Naive thymus-derived CD8-positive, alpha-beta T cell (primary cell): ENCODE results near the gene CDC42EP3. TPM values are rescaled to one million over a fixed set of nuclear protein-coding genes. Genes with fewer than 3 reads are reported as not detected.

Source experiments
- ATAC-seq, 2 donors: fragments of 150-1000 bp; cut with Tn5 transposase in 1 of 2; sonication (Bioruptor Pico), chemical (Tn5 transposase) in 1 of 2; 1 replicate in 1 of 2; 2 replicates in 1 of 2; pipeline ENCODE4 v1.10.0; 2021; ENCODE audit warnings: mild to moderate bottlenecking in 2 of 2, moderate library complexity in 2 of 2
- POLR2A ChIA-PET: fragments of 350-600 bp; sonication (Branson Sonifier 250); formaldehyde crosslinking; loops from one replicate; lab custom pipeline; 2021; ENCODE audit warnings: antibody characterized with exemption; lab: Charles Lee
- DNase-seq, 10 donors: peaks; one replicate each; pipeline versions ENCODE4 v3.0.0 to v3.0.0-alpha.2; 2020 to 2022
- H3K27ac Mint-ChIP-seq, 10 donors: one replicate each; pipeline ENCODE4 v1.8.0; 2020 to 2022; ENCODE audit warnings: mild to moderate bottlenecking in 10 of 10, mixed read lengths in 10 of 10, moderate library complexity in 4 of 10, inconsistent platforms in 1 of 10
- H3K27me3 Mint-ChIP-seq, 5 donors: one replicate each; pipeline ENCODE4 v1.8.0; 2021 to 2022; ENCODE audit warnings: mixed read lengths in 5 of 5
- H3K36me3 Mint-ChIP-seq, 3 donors: one replicate each; pipeline ENCODE4 v1.8.0; 2020 to 2022; ENCODE audit warnings: mixed read lengths in 3 of 3, mild to moderate bottlenecking in 2 of 3, inconsistent platforms in 1 of 3
- H3K4me1 Mint-ChIP-seq, 4 donors: one replicate each; pipeline ENCODE4 v1.8.0; 2021 to 2022; ENCODE audit warnings: mixed read lengths in 4 of 4
- H3K4me3 Mint-ChIP-seq, 10 donors: one replicate each; pipeline ENCODE4 v1.8.0; 2020 to 2022; ENCODE audit warnings: mild to moderate bottlenecking in 10 of 10, mixed read lengths in 10 of 10, moderate library complexity in 6 of 10, inconsistent platforms in 1 of 10
- H3K9me3 Mint-ChIP-seq, 9 donors: one replicate each; pipeline ENCODE4 v1.8.0; 2020 to 2022; ENCODE audit warnings: mixed read lengths in 9 of 9, mild to moderate bottlenecking in 3 of 9, inconsistent platforms in 1 of 9, moderate library complexity in 1 of 9
- polyA plus RNA-seq, 3 donors: library from polyadenylated mRNA; unstranded; fragments of 300-500 nt; fragmentation: Illumina TruSeq; gene quantifications; one replicate each; pipeline ENCODE4 v1.2.3, GENCODE V29; 2021
- total RNA-seq, 8 experiments: library from RNA in 2 of 8; stranded (reverse) in 2 of 8; gene quantifications; one replicate each; pipeline ENCODE4 v1.2.3 and lab custom pipeline; 2021 to 2026

Gene CDC42EP3
- total and polyA plus RNA-seq, 5 experiments from 2014 or later: 28.4 to 68.5 (median 47.9) TPM

DNA sequence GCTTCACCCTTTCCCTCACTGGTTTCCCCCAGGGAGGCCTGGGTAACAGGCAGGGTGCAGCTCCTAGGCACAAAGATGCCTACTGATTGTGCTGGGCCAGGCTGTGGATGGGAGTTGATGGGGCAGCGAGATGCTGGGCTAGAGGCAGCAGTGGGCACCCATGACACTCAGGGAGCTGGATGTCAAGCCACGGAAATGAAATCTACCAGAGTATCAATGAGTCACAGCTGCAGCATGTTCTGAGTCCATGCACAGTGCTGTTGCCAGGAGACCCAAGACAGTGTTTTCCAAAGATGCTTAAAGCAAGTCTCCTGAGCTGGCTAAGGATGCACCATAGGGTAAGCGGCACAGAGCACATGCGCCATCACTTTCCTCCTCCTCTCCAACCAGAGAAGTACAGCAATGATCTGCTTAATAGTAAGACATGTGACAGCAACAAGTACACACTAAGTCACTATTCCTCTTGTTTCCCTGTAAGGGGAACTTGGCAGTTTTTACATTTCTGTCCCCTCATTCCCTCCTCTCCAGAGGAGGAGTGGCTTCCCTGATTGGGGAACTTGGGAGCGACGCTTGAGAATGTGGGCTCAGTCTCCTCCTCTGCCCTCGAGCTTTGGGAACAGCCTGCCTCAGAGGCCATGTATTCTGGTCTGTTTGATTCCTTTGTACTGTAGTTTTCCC lies 57.2 kb downstream of the CDC42EP3 start:
- no peak for DNase-seq
- Mint-ChIP-seq H3K9me3 (peaks cover 0 to 5% (median 0%) of the 10 kb centered on the region in 9 donors), H3K36me3 (no peaks in the 10 kb centered on the region), H3K27ac (peak overlapping the region in 6 of 10 donors; percentile 36 to 93 (median 92)), H3K4me3 (no peak overlapping the region), H3K27me3 (no peaks in the 10 kb centered on the region), H3K4me1 (peaks cover 33 to 51% (median 42%) of the 10 kb centered on the region in 4 donors)
- ATAC-seq: no peak
- POLR2A ChIA-PET: interaction anchor here (0.7 to 1.8 kb wide), 6 partner anchors 9 to 58 kb away, joined by 3 to 15 read pairs (median 6); partner anchors contain the start of gene CDC42EP3

DNA sequence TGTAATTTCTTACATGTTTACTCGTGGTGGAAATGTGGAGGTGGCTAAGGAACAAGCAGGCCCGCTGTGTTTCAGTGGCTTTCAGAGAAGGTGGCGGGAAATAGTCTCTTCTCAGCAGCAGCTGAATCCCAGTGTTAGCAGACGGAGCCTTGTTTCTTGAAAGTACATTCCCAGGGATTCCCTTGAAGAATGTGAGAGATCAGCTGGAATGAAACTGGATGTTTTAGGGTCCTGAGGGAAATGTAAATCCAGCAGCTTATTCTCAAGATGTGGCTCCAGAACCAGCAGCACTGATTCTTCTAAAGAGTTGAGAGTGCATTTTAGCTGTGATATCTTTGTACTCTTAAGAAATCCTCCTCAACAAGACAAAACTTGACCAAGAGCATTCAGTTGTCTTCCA lies 59.1 kb downstream of the CDC42EP3 start:
- Mint-ChIP-seq H3K4me1 (peaks cover 29 to 42% (median 37%) of the 10 kb centered on the region in 4 donors), H3K27ac (peak overlapping the region in 5 of 10 donors; percentile 5 to 79 (median 14))
- POLR2A ChIA-PET: interaction anchor here (1.1 kb wide), 1 partner anchor 13 kb away, joined by 4 read pairs; no protein-coding TSS in a partner anchor

DNA sequence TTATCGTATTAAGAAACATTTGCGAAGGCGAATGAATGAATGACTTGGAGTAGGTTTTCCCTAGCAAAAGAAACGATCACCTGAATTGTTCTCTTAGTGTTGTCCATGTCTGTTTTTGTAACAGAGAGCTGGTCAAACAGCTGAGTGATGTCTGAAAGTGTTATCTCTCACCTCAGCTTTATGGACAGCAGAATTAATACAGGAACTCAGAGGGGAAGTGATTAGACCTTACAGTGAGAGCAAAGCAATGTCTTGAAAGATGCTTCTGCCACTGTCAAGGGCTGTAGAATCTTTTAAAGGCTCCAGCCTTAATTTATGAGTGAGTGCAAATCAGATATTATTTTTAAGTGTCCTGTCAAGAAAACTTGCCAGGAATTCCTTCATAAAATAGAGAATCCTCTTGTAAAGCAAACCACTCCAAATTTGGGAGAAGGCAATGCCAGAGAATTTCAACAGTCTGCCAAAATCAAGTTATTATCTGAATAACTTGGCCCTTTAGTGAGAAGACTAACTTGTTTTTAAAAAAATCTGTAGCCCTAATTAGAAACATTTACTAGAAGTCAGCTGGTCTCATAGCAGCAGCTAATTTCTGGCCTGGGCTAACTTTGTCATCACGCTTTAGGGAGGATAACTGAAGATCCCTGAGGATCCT lies 60.7 kb downstream of the CDC42EP3 start:
- Mint-ChIP-seq H3K27ac (peak overlapping the region in 3 of 10 donors; percentile 9 to 55 (median 40)), H3K36me3 (peaks cover 0 to 24% (median 19%) of the 10 kb centered on the region in 3 donors), H3K4me3 (no peak overlapping the region), H3K9me3 (peaks cover 2 to 32% (median 16%) of the 10 kb centered on the region in 9 donors), H3K27me3 (no peaks in the 10 kb centered on the region), H3K4me1 (peaks cover 14 to 26% (median 21%) of the 10 kb centered on the region in 4 donors)
- ATAC-seq (no peak), DNase-seq (no peak)
- POLR2A ChIA-PET: interaction anchor here (1.2 to 2.0 kb wide), 2 partner anchors 10 to 11 kb away, joined by 3 to 6 read pairs; no protein-coding TSS in a partner anchor

More for the DNA sequence above, 59.1 kb downstream of the CDC42EP3 start:
- H3K36me3 Mint-ChIP-seq: peaks cover 0 to 11% (median 10%) of the 10 kb centered on the region in 3 donors
- ATAC-seq (no peak), DNase-seq (no peak)
- no peaks in the 10 kb centered on the region for H3K27me3 Mint-ChIP-seq
- H3K4me3 Mint-ChIP-seq: no peak overlapping the region
- H3K9me3 Mint-ChIP-seq: peaks cover 2 to 18% (median 12%) of the 10 kb centered on the region in 9 donors

DNA sequence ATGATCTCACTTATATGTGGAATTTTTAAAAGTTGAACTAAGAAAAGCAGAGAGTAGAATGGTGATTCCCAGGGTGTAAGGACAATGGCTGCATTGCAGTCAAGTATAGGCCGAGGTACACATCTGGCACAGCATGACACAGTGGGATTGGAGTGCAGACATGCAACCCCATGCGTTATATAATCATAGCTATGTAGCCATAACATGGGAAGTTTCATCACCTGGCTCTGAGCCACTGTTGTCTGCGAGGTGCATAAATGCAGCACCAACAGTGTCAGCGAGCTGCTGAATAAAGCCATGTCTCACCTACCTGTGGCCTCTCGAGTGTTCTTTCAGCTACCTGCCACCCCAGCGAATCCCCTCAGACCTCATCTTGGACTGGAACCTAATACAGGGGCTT lies 61.7 kb downstream of the CDC42EP3 start:
- Mint-ChIP-seq H3K9me3 (peaks cover 4 to 39% (median 19%) of the 10 kb centered on the region in 9 donors), H3K36me3 (peaks cover 5 to 29% (median 24%) of the 10 kb centered on the region in 3 donors), H3K27ac (peak overlapping the region in 3 of 10 donors; percentile 23 to 74 (median 25)), H3K4me1 (peaks cover 6 to 16% (median 11%) of the 10 kb centered on the region in 4 donors), H3K4me3 (no peak overlapping the region), H3K27me3 (no peaks in the 10 kb centered on the region)
- DNase-seq: no peak
- ATAC-seq: no peak
- POLR2A ChIA-PET: interaction anchor here (1.2 to 2.0 kb wide), 2 partner anchors 10 to 11 kb away, joined by 3 to 6 read pairs; no protein-coding TSS in a partner anchor

DNA sequence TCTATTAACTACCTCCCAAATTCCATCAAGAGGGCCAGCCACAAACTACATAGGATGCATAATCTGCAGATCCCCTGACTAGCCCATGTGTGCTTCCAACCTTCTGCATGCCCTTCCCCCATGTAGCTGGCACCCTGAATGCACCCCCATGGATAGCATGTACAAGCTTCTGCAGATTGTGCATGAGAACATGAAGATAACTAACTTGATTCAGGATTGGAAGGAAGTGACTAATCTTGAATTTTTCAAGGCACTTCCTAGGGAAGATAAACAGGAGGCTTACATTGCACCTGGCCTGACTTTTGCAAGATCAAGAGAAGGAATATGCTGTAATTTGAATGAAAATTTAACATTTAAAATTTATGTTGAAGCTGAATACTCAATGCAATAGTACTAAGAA lies 66.7 kb downstream of the CDC42EP3 start:
- POLR2A ChIA-PET: interaction anchor here (0.6 to 1.5 kb wide), 4 partner anchors 10 to 776 kb away, joined by 3 to 5 read pairs (median 3); no protein-coding TSS in a partner anchor
- Mint-ChIP-seq H3K27me3 (no peaks in the 10 kb centered on the region), H3K4me3 (no peak overlapping the region), H3K27ac (no peak overlapping the region), H3K4me1 (peaks cover 21 to 39% (median 36%) of the 10 kb centered on the region in 4 donors), H3K36me3 (peaks cover 9 to 40% (median 33%) of the 10 kb centered on the region in 3 donors), H3K9me3 (peaks cover 4 to 52% (median 26%) of the 10 kb centered on the region in 9 donors)
- DNase-seq (no peak), ATAC-seq (no peak)

DNA sequence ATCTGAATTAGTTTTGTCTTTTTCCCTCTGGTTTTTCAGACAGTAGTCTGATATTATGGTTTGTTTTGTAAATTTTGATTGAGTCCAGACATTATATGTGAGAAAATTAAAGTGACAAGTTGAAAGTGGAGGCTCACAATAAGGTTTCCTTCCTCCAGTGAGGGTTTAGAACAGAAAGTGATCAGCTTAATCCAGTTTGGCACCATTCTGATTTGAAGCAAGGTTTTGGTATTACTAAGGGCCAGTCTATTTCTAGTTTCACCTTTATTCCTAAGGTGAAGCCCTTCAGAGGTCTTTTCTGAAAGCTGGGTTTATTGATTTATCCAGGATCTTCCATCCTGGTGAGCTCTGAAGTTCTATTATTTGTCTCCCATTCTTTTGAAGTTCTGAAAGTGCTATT lies 68.7 kb downstream of the CDC42EP3 start:
- ATAC-seq (no peak), DNase-seq (no peak)
- POLR2A ChIA-PET: interaction anchor here (1.5 to 6.0 kb wide), 3 partner anchors 13 to 69 kb away, joined by 4 to 78 read pairs (median 26); no protein-coding TSS in a partner anchor
- H3K4me1 Mint-ChIP-seq: peaks cover 29 to 51% (median 50%) of the 10 kb centered on the region in 4 donors
- H3K9me3 Mint-ChIP-seq: peaks cover 7 to 58% (median 28%) of the 10 kb centered on the region in 9 donors
- no peaks in the 10 kb centered on the region for H3K27me3 Mint-ChIP-seq
- H3K36me3 Mint-ChIP-seq: peaks cover 9 to 41% (median 35%) of the 10 kb centered on the region in 3 donors
- peak overlapping the region in 6 of 10 donors; percentile 40 to 98 (median 76) for H3K27ac Mint-ChIP-seq
- peak overlapping the region in 9 of 10 donors; percentile 7 to 88 (median 51) for H3K4me3 Mint-ChIP-seq

DNA sequence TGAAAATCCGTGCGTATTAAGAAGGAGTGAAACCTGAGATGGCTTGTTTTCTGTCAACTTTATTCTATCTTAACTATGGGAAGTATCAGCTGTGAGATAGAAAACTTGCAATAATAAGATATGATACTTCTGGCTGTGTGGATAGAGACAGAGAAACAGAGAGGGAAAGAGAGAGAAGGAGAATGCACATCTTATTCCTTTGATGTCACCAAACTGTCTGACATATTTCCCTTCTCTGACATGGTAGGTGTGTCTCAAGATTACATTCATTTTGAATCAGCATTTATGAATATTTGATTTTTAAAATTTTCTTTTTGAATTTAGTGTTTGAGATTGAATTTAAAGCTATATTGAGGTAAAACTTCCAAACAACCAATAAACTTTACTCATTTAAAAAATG lies 69.4 kb downstream of the CDC42EP3 start:
- H3K4me3 Mint-ChIP-seq: peak overlapping the region; percentile 77 to 94 (median 90)
- DNase-seq: no peak
- H3K27me3 Mint-ChIP-seq: no peaks in the 10 kb centered on the region
- ATAC-seq: no peak
- peaks cover 9 to 36% (median 36%) of the 10 kb centered on the region in 3 donors for H3K36me3 Mint-ChIP-seq
- H3K9me3 Mint-ChIP-seq: peaks cover 2 to 60% (median 30%) of the 10 kb centered on the region in 9 donors
- peaks cover 29 to 51% (median 50%) of the 10 kb centered on the region in 4 donors for H3K4me1 Mint-ChIP-seq
- POLR2A ChIA-PET: interaction anchor here (0.5 to 6.0 kb wide), 6 partner anchors 10 to 142 kb away, joined by 3 to 78 read pairs (median 4); no protein-coding TSS in a partner anchor
- H3K27ac Mint-ChIP-seq: peak overlapping the region in 8 of 10 donors; percentile 27 to 99 (median 90)

DNA sequence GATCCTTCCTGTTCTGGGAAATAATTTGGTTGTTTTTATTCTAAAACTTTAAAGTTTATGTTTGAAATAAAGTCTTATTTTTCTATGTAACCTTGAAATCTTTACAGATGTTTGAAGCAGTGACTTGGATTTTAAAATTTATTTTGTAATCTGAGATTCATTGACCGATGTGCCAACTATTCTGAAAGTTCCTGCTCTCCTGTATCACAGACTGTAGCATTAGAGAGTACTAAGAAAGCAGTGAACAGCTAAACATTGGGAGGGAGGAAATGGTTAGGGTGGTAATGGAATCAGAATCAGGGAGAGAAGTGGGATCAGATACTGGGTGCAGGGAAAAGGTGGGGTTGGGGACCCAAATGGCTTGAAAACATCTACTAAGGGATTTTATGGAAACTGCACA lies 69.9 kb downstream of the CDC42EP3 start:
- Mint-ChIP-seq H3K9me3 (peaks cover 0 to 60% (median 34%) of the 10 kb centered on the region in 9 donors), H3K4me1 (peaks cover 29 to 51% (median 50%) of the 10 kb centered on the region in 4 donors), H3K27me3 (no peaks in the 10 kb centered on the region), H3K36me3 (peaks cover 9 to 34% (median 34%) of the 10 kb centered on the region in 3 donors), H3K27ac (peak overlapping the region; percentile 18 to 99 (median 76)), H3K4me3 (peak overlapping the region; percentile 77 to 94 (median 90))
- POLR2A ChIA-PET: interaction anchor here (0.5 to 6.0 kb wide), 8 partner anchors 9 to 146 kb away, joined by 3 to 78 read pairs (median 6); no protein-coding TSS in a partner anchor
- ATAC-seq (no peak), DNase-seq (no peak)

DNA sequence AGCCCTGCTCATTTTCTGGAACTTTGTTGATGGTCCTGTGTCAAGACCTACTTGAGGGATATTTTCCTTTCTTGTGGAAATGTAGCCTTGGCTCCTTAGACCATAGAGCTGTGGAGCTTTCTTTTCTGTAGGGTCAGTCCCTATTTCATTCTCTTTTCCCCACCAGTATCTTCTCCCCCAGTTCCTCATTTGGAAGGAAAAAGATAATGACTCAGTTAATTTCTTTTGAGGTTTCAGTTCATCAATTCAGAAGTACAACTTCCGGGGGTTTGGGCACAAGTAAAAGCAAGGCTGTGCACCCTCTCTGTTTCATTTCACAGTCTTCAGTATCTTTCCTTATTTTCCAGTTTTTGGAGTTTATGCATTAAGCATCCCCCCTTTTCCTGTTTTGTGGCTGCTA lies 70.7 kb downstream of the CDC42EP3 start:
- peak overlapping the region; percentile 94 to 99 (median 98) for H3K27ac Mint-ChIP-seq
- H3K4me3 Mint-ChIP-seq: peak overlapping the region; percentile 77 to 94 (median 90)
- peaks cover 0 to 60% (median 33%) of the 10 kb centered on the region in 9 donors for H3K9me3 Mint-ChIP-seq
- peaks cover 29 to 51% (median 50%) of the 10 kb centered on the region in 4 donors for H3K4me1 Mint-ChIP-seq
- POLR2A ChIA-PET: interaction anchor here (0.6 to 6.0 kb wide), 13 partner anchors 8 to 145 kb away, joined by 3 to 78 read pairs (median 19); no protein-coding TSS in a partner anchor
- DNase-seq: no peak
- peaks cover 9 to 33% (median 25%) of the 10 kb centered on the region in 3 donors for H3K36me3 Mint-ChIP-seq
- no peak for ATAC-seq
- H3K27me3 Mint-ChIP-seq: no peaks in the 10 kb centered on the region

DNA sequence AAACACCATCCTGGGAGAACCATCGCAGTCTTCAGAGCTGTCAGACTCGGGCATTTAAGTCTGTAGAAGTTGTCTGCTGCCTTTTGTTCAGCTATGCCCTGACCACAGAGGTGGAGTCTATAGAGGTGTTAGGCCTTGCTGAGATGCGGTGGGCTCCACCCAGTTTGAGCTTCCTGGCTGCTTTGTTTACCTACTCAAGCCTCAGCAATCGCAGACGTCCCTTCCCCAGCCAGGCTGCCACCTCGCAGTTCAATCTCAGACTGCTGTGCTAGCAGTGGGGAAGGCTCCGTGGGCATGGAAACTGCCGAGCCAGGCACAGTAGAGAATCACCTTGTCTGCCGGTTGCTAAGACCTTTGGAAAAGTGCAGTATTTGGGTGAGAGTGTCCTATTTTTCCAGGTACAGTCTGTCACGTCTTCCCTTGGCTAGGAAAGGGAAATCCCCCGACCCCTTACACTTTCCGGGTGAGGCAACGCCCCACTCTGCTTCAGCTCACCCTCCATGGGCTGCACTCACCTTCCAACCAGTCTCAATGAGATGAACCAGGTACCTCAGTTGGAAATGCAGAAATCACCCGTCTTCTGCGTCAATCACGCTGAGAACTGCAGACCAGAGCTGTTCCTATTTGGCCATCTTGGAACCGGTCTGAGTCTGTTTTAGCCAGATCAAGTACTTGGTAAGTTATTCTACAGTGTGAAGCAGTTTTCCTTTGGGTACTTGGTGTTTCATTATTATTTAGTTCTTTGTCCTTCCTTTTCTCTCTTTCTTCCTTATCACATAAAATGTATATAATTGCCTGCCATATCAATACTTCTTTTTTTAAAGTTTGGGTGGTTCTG lies 71.5 kb downstream of the CDC42EP3 start:
- Mint-ChIP-seq H3K4me3 (peak overlapping the region; percentile 77 to 94 (median 90)), H3K27me3 (no peaks in the 10 kb centered on the region), H3K9me3 (peaks cover 0 to 65% (median 29%) of the 10 kb centered on the region in 9 donors), H3K36me3 (peaks cover 4 to 29% (median 20%) of the 10 kb centered on the region in 3 donors), H3K4me1 (peaks cover 29 to 51% (median 50%) of the 10 kb centered on the region in 4 donors), H3K27ac (peak overlapping the region; percentile 94 to 99 (median 98))
- peak; percentile 92 to 93 for ATAC-seq
- POLR2A ChIA-PET: interaction anchor here (0.6 to 6.0 kb wide), 24 partner anchors 9 to 1109 kb away, joined by 3 to 78 read pairs (median 7); no protein-coding TSS in a partner anchor
- DNase-seq: peak; percentile 24 to 85 (median 72)

DNA sequence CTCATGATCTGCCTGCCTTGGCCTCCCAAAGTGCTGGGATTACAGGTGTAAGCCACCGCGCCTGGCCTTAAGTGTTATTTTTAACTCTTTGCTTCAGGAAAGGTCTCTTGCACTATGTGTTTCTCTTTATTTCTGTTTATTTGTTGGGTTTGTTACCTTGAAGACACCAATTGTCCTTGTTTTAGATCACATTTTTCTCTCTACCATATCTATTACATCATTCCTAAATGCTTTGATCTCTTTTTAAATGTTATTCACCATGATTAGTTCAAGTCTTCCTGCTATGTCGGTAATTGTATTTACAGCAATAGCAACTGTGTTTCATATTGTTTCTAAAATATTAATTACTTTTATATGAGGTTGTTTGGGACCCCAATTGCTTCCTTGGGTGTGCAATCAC lies 77.7 kb downstream of the CDC42EP3 start:
- Mint-ChIP-seq H3K4me3 (no peak overlapping the region), H3K36me3 (peaks cover 0 to 17% (median 2%) of the 10 kb centered on the region in 3 donors), H3K27me3 (no peaks in the 10 kb centered on the region), H3K27ac (peak overlapping the region in 1 of 10 donors; percentile 58), H3K9me3 (peaks cover 0 to 42% (median 23%) of the 10 kb centered on the region in 9 donors), H3K4me1 (peaks cover 9 to 34% (median 26%) of the 10 kb centered on the region in 4 donors)
- no peak for DNase-seq
- POLR2A ChIA-PET: no interaction called here
- ATAC-seq: no peak
